ENCODE measurements around the gene SLIT1. TPM values are rescaled to one million over a fixed set of nuclear protein-coding genes. Genes with fewer than 3 reads are reported as not detected.

The SLIT1 gene
- total RNA-seq, 1 donor from 2014 or later = 55.7 TPM

DNA sequence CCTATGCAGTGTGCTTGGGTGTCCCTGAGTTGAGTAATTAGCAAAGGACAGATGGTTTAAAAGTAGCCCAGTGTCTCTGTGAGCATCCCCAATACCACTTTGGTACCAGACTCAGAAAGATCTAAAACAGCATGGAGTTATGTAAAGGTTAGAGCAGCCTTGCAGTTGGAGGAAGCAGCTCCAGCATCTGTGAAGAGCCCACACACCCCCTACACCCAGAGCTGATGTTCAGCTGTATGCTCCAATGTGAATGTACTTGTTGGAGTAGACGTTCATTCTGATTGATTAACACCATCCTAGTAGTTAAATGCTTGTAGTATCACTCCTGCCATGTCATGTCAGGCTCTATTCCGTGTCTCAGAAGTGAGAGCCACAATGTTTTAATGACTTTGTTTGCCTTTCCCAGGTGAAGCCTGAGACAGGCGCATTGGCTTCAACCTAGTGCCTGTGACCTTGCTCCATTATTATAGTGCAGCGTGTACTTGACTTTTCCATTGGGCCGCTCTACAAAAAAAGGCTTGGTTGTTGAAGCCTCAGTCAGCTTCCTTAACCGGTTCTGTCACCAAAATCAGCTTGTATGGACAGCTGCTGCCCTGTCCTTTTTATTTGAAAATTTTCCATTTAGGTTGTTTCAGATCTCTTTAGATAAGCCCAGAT is 199.4 kb downstream of the SLIT1 start:
- Mint-ChIP-seq H3K36me3 (peaks cover 6% of the 10 kb centered on the region), H3K4me1 (ENCODE audit: unreplicated experiment) (peaks cover 10% of the 10 kb centered on the region), H3K27me3 (no peaks in the 10 kb centered on the region), H3K27ac (no peak overlapping the region), H3K4me3 (no peak overlapping the region), H3K9me3 (no peaks in the 10 kb centered on the region)
- DNase-seq (ENCODE audit: extremely low spot score, unreplicated experiment) = no peak
- TF ChIP-seq, protein P1, sequence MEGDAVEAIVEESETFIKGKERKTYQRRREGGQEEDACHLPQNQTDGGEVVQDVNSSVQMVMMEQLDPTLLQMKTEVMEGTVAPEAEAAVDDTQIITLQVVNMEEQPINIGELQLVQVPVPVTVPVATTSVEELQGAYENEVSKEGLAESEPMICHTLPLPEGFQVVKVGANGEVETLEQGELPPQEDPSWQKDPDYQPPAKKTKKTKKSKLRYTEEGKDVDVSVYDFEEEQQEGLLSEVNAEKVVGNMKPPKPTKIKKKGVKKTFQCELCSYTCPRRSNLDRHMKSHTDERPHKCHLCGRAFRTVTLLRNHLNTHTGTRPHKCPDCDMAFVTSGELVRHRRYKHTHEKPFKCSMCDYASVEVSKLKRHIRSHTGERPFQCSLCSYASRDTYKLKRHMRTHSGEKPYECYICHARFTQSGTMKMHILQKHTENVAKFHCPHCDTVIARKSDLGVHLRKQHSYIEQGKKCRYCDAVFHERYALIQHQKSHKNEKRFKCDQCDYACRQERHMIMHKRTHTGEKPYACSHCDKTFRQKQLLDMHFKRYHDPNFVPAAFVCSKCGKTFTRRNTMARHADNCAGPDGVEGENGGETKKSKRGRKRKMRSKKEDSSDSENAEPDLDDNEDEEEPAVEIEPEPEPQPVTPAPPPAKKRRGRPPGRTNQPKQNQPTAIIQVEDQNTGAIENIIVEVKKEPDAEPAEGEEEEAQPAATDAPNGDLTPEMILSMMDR (conservative IDR thresholded peaks at IDR 0.05) = no peak

DNA sequence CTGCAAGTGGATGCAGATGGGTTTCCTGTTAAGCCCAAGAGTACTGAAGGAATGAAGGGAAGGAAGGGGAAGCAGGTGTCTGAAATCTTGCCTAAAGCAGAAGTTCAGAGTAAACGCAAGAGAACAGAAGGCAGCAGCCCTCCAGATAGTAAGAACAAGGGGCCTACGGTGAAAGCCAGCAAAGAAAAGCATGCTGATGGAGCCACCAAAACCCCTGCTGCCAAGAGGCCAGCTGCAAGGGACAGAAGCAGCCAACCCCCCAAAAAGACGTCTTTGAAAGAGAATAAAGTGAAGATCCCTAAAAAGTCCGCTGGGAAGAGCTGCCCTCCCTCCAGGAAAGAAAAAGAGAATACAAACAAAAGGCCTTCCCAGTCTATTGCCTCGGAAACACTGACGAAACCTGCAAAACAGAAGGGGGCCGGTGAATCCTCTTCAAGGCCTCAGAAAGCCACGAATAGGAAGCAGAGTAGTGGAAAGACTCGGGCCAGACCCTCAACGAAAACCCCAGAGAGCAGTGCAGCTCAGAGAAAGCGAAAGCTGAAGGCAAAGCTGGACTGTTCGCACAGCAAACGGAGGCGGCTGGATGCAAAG is 201.1 kb downstream of the SLIT1 start:
- Mint-ChIP-seq H3K27ac (no peak overlapping the region), H3K9me3 (no peaks in the 10 kb centered on the region), H3K36me3 (peaks cover 13% of the 10 kb centered on the region), H3K27me3 (no peaks in the 10 kb centered on the region), H3K4me1 (ENCODE audit: unreplicated experiment) (peaks cover 10% of the 10 kb centered on the region), H3K4me3 (no peak overlapping the region)
- DNase-seq (ENCODE audit: extremely low spot score, unreplicated experiment) = no peak
- TF ChIP-seq, protein P1 (conservative IDR thresholded peaks at IDR 0.05) = no peak

DNA sequence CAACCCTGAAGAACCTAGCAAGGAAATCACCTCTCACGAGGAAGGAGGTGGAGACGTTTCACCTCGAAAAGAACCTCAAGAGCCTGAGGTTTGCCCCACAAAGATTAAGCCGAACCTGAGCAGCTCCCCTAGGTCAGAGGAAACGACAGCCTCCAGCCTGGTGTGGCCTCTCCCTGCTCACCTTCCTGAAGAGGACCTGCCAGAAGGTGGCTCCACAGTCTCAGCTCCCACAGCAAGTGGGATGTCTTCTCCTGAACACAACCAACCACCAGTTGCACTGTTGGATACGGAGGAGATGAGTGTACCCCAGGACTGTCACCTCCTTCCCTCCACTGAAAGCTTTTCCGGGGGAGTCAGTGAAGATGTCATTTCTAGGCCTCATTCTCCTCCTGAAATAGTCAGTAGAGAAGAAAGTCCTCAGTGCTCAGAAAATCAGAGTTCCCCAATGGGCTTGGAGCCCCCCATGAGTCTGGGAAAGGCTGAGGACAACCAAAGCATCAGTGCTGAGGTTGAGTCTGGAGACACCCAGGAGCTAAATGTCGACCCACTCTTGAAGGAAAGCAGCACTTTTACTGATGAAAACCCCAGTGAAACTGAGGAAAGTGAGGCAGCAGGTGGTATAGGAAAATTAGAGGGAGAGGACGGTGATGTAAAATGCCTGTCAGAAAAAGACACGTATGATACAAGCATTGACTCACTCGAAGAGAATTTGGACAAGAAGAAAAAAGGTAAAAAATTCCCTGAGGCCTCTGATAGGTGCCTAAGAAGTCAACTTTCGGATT is 203.4 kb downstream of the SLIT1 start:
- Mint-ChIP-seq H3K27me3 (no peaks in the 10 kb centered on the region), H3K4me1 (ENCODE audit: unreplicated experiment) (peaks cover 10% of the 10 kb centered on the region), H3K9me3 (no peaks in the 10 kb centered on the region), H3K27ac (no peak overlapping the region), H3K4me3 (no peak overlapping the region), H3K36me3 (peaks cover 13% of the 10 kb centered on the region)
- no peak for DNase-seq (ENCODE audit: extremely low spot score, unreplicated experiment)
- TF ChIP-seq, protein P1 (conservative IDR thresholded peaks at IDR 0.05) = no peak

DNA sequence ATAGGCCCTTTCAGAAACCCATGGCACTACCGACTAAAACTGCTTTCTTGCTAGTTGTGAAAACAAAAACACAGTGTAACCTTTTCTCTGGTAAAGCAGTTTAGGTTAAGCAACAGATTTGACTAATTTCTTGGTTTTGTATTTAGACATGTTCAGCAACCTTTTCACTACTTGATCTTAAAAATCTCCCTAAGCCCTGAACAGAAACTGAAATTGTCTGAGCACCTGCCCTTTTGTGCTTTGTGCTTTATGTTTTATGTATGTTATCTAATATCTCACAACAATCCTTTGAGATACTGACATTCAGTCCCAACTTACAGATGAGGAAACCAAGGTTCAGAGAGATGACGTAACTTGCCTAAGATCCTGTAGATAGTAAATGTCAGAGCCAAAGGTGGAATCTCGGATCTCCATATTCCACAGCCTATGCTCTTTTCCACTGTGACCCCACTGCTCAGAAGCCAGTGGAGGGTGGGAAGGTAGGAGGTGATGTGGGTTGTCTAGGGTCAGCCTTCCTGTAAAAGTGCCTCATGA is 207.1 kb downstream of the SLIT1 start:
- Mint-ChIP-seq H3K27ac (no peak overlapping the region), H3K27me3 (no peaks in the 10 kb centered on the region), H3K4me3 (no peak overlapping the region), H3K36me3 (peaks cover 13% of the 10 kb centered on the region), H3K4me1 (ENCODE audit: unreplicated experiment) (peaks cover 9% of the 10 kb centered on the region), H3K9me3 (no peaks in the 10 kb centered on the region)
- no peak for DNase-seq (ENCODE audit: extremely low spot score, unreplicated experiment)
- TF ChIP-seq, protein P1 (conservative IDR thresholded peaks at IDR 0.05) = no peak

DNA sequence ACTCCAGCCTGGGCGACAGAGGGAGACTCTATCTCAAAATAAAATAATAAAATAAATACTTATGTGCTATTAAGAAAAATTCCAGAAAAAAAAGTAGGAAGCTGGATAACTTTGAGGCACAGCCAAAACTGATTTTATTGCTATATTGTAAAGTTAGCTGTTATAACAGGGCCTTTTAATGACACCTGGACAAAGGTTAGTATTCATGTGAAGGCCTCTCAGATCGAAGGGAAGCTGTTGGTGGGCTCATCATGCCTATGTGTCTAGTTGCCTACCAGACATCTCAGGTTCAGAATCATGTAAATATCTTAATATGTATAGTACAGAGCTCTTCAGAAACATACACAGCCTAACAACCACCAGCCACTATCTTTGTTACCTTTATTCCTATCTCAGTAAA is 210.6 kb downstream of the SLIT1 start:
- H3K4me1 Mint-ChIP-seq (ENCODE audit: unreplicated experiment) = peaks cover 20% of the 10 kb centered on the region
- TF ChIP-seq, protein P1 (conservative IDR thresholded peaks at IDR 0.05) = no peak
- H3K4me3 Mint-ChIP-seq = no peak overlapping the region
- H3K27ac Mint-ChIP-seq = no peak overlapping the region
- no peak for DNase-seq (ENCODE audit: extremely low spot score, unreplicated experiment)
- H3K36me3 Mint-ChIP-seq = no peaks in the 10 kb centered on the region
- H3K9me3 Mint-ChIP-seq = no peaks in the 10 kb centered on the region
- H3K27me3 Mint-ChIP-seq = no peaks in the 10 kb centered on the region
